Mucosa of rectum (tissue), 2 donors: Measurements from ENCODE around the gene HBQ1.

Experiments
- H3K27ac ChIP-seq, 2 donors: one replicate each; pipeline ENCODE4 v1.7.0; 2013; ENCODE audit warnings: inconsistent platforms in 2 of 2, low read depth in 2 of 2, low read length in 2 of 2
- H3K27me3 ChIP-seq, 2 donors: one replicate each; pipeline ENCODE4 v1.7.0; 2013; ENCODE audit warnings: low read length in 2 of 2; ENCODE audit not compliant: control insufficient read depth in 2 of 2, insufficient read depth in 2 of 2
- H3K36me3 ChIP-seq, 2 donors: one replicate each; pipeline ENCODE4 v1.7.0; 2013; ENCODE audit warnings: low read length in 2 of 2; ENCODE audit not compliant: control insufficient read depth in 2 of 2, insufficient read depth in 2 of 2
- H3K4me1 ChIP-seq, 2 donors: one replicate each; pipeline ENCODE4 v1.7.0; 2013; ENCODE audit warnings: low read length in 2 of 2, mild to moderate bottlenecking in 1 of 2; ENCODE audit not compliant: control insufficient read depth in 2 of 2, insufficient read depth in 2 of 2
- H3K4me3 ChIP-seq, 2 donors: one replicate each; pipeline ENCODE4 v1.7.0; 2013; ENCODE audit warnings: low read length in 2 of 2
- H3K9ac ChIP-seq, 2 donors: one replicate each; pipeline ENCODE4 v1.7.0; 2013; ENCODE audit warnings: low read length in 2 of 2, low read depth in 1 of 2, mild to moderate bottlenecking in 1 of 2
- H3K9me3 ChIP-seq, 2 donors: one replicate each; pipeline ENCODE4 v1.7.0; 2013; ENCODE audit warnings: low read length in 2 of 2; ENCODE audit not compliant: control insufficient read depth in 2 of 2
- donor health status: healthy.
- donor health status: Normal muscosa, but diverticular disease.

HBQ1 gene

GRCh38 chr16:180101-180675 is at the start of gene HBQ1:
TSS of gene HBQ1 (plus strand) at chr16:180459. CDS start at chr16:180487, 28 bp downstream.
- peaks cover 31 to 33% of the 10 kb centered on the region in 2 donors for H3K27me3 ChIP-seq
- H3K4me3 ChIP-seq = peak within 1 kb of the TSS; percentile 23 to 41
- peak within 1 kb of the TSS in 1 of 2 donors; percentile 10 for H3K9ac ChIP-seq
- H3K9me3 ChIP-seq = no peaks in the 10 kb centered on the region
- peaks cover 0 to 2% of the 10 kb centered on the region in 2 donors for H3K36me3 ChIP-seq
- H3K4me1 ChIP-seq = peaks cover 7 to 10% of the 10 kb centered on the region in 2 donors
- no peak within 1 kb of the TSS for H3K27ac ChIP-seq

GRCh38 chr16:130533-131173 is 49.6 kb upstream of the HBQ1 start:
- H3K27ac ChIP-seq = no peak overlapping the region
- no peaks in the 10 kb centered on the region for H3K27me3 ChIP-seq
- no peak overlapping the region for H3K4me3 ChIP-seq
- H3K36me3 ChIP-seq = no peaks in the 10 kb centered on the region
- H3K4me1 ChIP-seq = no peaks in the 10 kb centered on the region
- H3K9ac ChIP-seq = no peak overlapping the region
- no peaks in the 10 kb centered on the region for H3K9me3 ChIP-seq

GRCh38 chr16:132120-132519 is 48.1 kb upstream of the HBQ1 start:
- Histone ChIP-seq H3K27ac (no peak overlapping the region), H3K36me3 (no peaks in the 10 kb centered on the region), H3K9me3 (no peaks in the 10 kb centered on the region), H3K4me1 (no peaks in the 10 kb centered on the region), H3K4me3 (no peak overlapping the region), H3K27me3 (no peaks in the 10 kb centered on the region), H3K9ac (no peak overlapping the region)

- H3K27me3 ChIP-seq = no peaks in the 10 kb centered on the region
- no peaks in the 10 kb centered on the region for H3K36me3 ChIP-seq
- H3K4me3 ChIP-seq = no peak overlapping the region
- peaks cover 0 to 6% of the 10 kb centered on the region in 2 donors for H3K4me1 ChIP-seq
- H3K9ac ChIP-seq = no peak overlapping the region
- no peaks in the 10 kb centered on the region for H3K9me3 ChIP-seq
- H3K27ac ChIP-seq = no peak overlapping the region
Measured at GRCh38 chr16:133716-134115, 46.5 kb upstream of the HBQ1 start.

GRCh38 chr16:138049-138417 is 42.2 kb upstream of the HBQ1 start:
- Histone ChIP-seq H3K4me1 (peaks cover 0 to 6% of the 10 kb centered on the region in 2 donors), H3K36me3 (no peaks in the 10 kb centered on the region), H3K9me3 (no peaks in the 10 kb centered on the region), H3K4me3 (peak overlapping the region; percentile 75 to 77), H3K9ac (peak overlapping the region; percentile 68 to 75), H3K27ac (no peak overlapping the region), H3K27me3 (no peaks in the 10 kb centered on the region)

- Histone ChIP-seq H3K27me3 (no peaks in the 10 kb centered on the region), H3K36me3 (no peaks in the 10 kb centered on the region), H3K4me1 (peaks cover 0 to 6% of the 10 kb centered on the region in 2 donors), H3K27ac (no peak overlapping the region), H3K9ac (no peak overlapping the region), H3K4me3 (no peak overlapping the region), H3K9me3 (no peaks in the 10 kb centered on the region)
Measured at GRCh38 chr16:140175-140857, 39.9 kb upstream of the HBQ1 start.

GRCh38 chr16:142405-142967 is 37.8 kb upstream of the HBQ1 start:
- Histone ChIP-seq H3K27ac (no peak overlapping the region), H3K4me1 (peaks cover 0 to 4% of the 10 kb centered on the region in 2 donors), H3K9me3 (no peaks in the 10 kb centered on the region), H3K36me3 (no peaks in the 10 kb centered on the region), H3K9ac (no peak overlapping the region), H3K27me3 (no peaks in the 10 kb centered on the region), H3K4me3 (no peak overlapping the region)

GRCh38 chr16:143047-143446 is 37.2 kb upstream of the HBQ1 start:
- Histone ChIP-seq H3K36me3 (no peaks in the 10 kb centered on the region), H3K9ac (no peak overlapping the region), H3K4me3 (no peak overlapping the region), H3K27ac (no peak overlapping the region), H3K9me3 (no peaks in the 10 kb centered on the region), H3K27me3 (no peaks in the 10 kb centered on the region), H3K4me1 (no peaks in the 10 kb centered on the region)

- no peak overlapping the region for H3K4me3 ChIP-seq
- no peak overlapping the region for H3K27ac ChIP-seq
- no peaks in the 10 kb centered on the region for H3K27me3 ChIP-seq
Measured at GRCh38 chr16:143456-143855, 36.8 kb upstream of the HBQ1 start.

GRCh38 chr16:144797-145252 is 35.4 kb upstream of the HBQ1 start:
- Histone ChIP-seq H3K36me3 (no peaks in the 10 kb centered on the region), H3K9me3 (no peaks in the 10 kb centered on the region), H3K4me3 (no peak overlapping the region), H3K27me3 (peaks cover 0 to 5% of the 10 kb centered on the region in 2 donors), H3K4me1 (no peaks in the 10 kb centered on the region), H3K27ac (no peak overlapping the region), H3K9ac (no peak overlapping the region)

More at GRCh38 chr16:143456-143855, 36.8 kb upstream of the HBQ1 start:
- no peaks in the 10 kb centered on the region for H3K4me1 ChIP-seq
- no peaks in the 10 kb centered on the region for H3K36me3 ChIP-seq
- no peaks in the 10 kb centered on the region for H3K9me3 ChIP-seq
- no peak overlapping the region for H3K9ac ChIP-seq
